T1000 (cell line): Measurements from ENCODE around the gene ZNF621.

ENCODE experiments used
- DNase-seq: peaks from one replicate; lab custom pipeline; 2025; ENCODE audit warnings: mixed read lengths; lab: John Stamatoyannopoulos, UW

The ZNF621 gene

GRCh38 chr3:40524568-40525285 lies at the start of gene ZNF621:
Gene ZNF621, plus strand, starts transcription at chr3:40524960. Its CDS starts 881 bp downstream, at chr3:40525841.
- DNase-seq: peak; percentile 84

- DNase-seq: peak; percentile 48
These were observed 48.0 kb upstream of the ZNF621 start, which contains the start of gene ZNF619 for GRCh38 chr3:40476478-40477470. Gene ZNF619, plus strand, starts transcription at chr3:40477122. Its CDS starts 858 bp downstream, at chr3:40477980.

- DNase-seq: no peak
These were observed 47.1 kb upstream of the ZNF621 start for GRCh38 chr3:40477666-40478065.

- no peak for DNase-seq
These were observed 37.6 kb upstream of the ZNF621 start for GRCh38 chr3:40487172-40487571.

GRCh38 chr3:40490916-40491315 lies 33.8 kb upstream of the ZNF621 start:
- DNase-seq: no peak

GRCh38 chr3:40494698-40495097 lies 30.1 kb upstream of the ZNF621 start:
- no peak for DNase-seq

GRCh38 chr3:40497288-40497687 lies 27.5 kb upstream of the ZNF621 start:
- no peak for DNase-seq

GRCh38 chr3:40499952-40500351 lies 24.8 kb upstream of the ZNF621 start:
- DNase-seq: no peak

GRCh38 chr3:40502034-40502433 lies 22.7 kb upstream of the ZNF621 start:
- no peak for DNase-seq

- peak; percentile 61 for DNase-seq
These were observed 19.9 kb upstream of the ZNF621 start for GRCh38 chr3:40504636-40505430.

GRCh38 chr3:40505599-40506462 lies 18.9 kb upstream of the ZNF621 start, which contains the start of gene ZNF620:
Gene ZNF620, plus strand, starts transcription at chr3:40506039. Its CDS starts 314 bp downstream, at chr3:40506353.
- DNase-seq: peak; percentile 16

GRCh38 chr3:40511031-40511718 lies 13.6 kb upstream of the ZNF621 start:
- DNase-seq: no peak

GRCh38 chr3:40516201-40516600 lies 8.6 kb upstream of the ZNF621 start:
- DNase-seq: no peak

- no peak for DNase-seq
These were observed 6.7 kb upstream of the ZNF621 start for GRCh38 chr3:40518067-40518466.

GRCh38 chr3:40518848-40519247 lies 5.9 kb upstream of the ZNF621 start:
- no peak for DNase-seq

GRCh38 chr3:40521254-40521653 lies 3.5 kb upstream of the ZNF621 start:
- DNase-seq: no peak

- no peak for DNase-seq
These were observed 979 bp upstream of the ZNF621 start for GRCh38 chr3:40523781-40524180.

- DNase-seq: no peak
These were observed 565 bp upstream of the ZNF621 start for GRCh38 chr3:40524222-40524567.

- no peak for DNase-seq
These were observed 3.7 kb downstream of the ZNF621 start for GRCh38 chr3:40528426-40528825.

- DNase-seq: no peak
These were observed 7.5 kb downstream of the ZNF621 start for GRCh38 chr3:40532252-40532651.
